Suppressor macrophage treated with lipopolysaccharide for 4 hours (primary cell): Measurements from ENCODE around the gene ST6GALNAC6.

ENCODE experiments used
- DNase-seq: peaks from one replicate; pipeline ENCODE4 v3.0.0-alpha.2; 2020

The ST6GALNAC6 gene

DNA sequence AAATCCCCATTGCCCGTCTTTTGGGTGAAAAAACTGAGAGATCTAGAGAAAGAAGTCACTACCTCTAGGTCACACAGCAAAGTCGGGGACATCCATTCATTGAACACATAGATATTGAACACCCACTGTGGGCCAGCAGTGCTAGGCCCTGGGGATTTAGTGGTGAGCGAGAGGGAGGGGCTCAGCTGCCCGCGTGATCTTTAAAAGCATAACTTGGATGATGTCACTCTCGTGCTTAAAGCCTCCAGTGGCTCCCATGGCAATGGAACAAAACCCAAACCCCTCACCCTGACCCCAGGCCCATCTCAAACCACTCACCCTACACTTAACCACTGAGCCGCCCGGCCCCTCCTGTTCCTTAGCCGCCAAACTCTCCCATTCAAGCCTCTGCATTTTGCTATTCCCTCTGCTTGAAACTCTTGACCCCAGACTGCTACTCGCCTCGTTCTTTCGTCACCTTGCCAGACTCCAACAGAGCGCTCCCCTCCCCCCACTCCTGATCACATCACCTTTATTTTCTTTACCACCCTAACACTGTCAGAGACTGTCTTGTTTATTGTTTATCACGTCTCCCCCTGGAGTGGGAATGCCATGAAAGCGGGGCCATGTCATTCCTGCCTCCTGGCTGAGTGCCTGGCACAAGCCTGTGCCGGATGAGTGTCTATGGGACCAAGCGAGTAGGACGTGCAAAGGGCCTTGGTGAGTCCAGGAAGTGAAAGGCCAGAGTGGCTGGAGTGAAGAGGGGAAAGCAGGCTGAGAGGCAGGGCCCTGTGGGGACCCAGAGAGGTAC lies 31.9 kb upstream of the ST6GALNAC6 start:
- DNase-seq = peak; percentile 28

DNA sequence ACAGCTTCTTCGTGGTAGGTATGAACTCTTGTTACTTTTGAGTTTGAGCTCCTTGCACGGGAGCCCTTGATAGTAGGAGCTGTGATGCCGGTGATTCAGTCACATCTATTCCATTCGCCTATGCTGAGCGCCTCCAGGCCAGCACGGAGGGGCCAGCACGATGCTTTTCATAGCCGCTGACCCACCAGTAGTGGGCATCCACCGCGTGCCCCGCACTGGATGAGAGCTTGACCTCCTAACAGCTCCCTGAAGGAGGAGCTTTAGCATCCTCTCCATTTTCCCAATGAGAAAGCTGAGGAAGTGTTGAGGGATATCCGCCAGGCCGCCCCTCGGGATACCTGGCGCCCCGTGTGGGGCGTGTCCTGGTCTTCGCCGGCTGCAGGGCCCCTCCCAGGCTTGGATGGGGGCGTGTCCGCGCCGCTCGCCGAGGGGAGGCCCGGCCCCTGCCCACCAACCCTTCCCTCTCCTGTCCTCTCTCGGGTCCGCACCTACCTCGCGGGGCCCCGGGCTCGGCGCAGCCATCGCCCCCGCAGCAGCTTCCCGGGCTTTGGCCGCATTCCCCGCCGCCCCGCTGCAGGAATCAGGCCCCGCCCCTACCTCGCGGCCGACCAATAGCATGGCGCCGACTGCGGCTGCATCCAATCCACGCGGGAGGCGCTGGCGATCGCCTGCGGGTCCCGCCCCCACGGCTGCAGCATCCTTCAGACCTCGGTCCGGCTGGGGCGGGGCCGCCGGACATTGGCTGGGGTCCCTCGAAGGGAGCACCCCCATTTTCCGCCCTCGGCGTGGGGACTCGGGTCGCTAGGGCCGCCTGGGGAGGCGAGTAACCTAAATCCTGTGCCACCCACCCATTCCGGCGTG lies 31.1 kb upstream of the ST6GALNAC6 start, which contains the start of gene PIP5KL1:
PIP5KL1 (minus strand) TSS at position 547 of the 861 bp plus-strand sequence; CDS start at position 522, 25 bp downstream.
- DNase-seq = peak; percentile 77

DNA sequence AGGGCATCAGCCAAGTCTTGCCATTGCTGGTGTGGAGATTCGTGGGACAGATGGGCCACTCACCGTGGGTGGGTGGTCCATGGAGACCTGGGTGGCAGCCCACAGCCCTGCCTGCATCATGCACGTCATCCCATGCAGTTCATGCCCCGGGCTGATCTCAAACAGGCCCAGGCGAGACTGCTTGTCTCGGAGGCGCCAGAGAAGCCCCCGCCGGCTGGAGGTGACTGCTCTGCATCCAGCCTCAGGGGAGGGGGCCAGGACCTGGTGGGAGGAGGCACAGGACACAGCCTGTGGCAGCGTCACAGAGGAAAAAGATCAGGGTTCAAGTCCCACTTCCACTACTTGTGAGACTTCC lies 30.2 kb upstream of the ST6GALNAC6 start:
- no peak for DNase-seq

DNA sequence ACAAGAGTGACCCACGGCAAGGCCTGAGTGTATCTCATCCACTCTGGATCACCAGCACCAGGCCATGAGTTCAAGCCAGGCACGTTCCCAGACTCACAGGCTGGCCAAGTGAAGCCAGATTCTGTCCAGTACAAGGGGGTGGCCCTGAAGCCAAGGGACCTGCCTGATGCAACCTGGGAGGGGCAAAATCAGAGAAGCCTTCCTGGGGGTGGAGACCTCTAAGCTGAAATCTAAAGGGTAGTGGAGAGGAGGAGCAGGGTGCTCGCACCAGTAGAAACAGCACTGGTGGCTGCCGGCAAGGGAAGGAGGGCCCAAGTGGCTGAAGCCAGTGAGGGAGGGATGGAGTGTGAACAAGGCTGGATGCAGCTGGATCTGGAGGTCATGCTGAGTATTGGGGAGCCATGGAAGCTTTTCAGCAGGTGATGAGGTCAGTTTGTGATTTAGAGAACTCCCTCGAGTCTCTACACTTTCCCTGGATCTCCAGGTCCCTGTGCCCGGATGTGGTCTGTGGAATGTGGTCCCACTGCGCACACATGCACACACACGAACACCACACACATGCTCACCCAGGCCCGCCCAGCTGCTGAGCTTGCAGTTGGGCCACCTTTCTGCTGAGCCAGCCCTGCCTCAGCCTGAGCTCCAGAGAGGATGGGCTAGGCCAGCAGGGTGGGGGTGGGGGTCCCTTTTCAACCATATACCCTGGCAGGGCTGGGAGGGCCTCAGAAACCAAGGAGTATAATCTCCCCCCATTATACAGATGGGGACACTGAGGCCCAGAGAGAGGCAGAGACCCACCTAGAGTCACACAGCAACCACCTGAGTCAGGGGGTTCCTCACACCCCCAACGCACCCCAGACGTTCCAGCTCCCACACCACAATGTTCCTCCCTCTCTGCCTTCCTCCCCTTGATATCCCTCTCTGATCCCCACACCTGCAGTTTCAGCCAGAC lies 29.5 kb upstream of the ST6GALNAC6 start:
- DNase-seq = no peak

DNA sequence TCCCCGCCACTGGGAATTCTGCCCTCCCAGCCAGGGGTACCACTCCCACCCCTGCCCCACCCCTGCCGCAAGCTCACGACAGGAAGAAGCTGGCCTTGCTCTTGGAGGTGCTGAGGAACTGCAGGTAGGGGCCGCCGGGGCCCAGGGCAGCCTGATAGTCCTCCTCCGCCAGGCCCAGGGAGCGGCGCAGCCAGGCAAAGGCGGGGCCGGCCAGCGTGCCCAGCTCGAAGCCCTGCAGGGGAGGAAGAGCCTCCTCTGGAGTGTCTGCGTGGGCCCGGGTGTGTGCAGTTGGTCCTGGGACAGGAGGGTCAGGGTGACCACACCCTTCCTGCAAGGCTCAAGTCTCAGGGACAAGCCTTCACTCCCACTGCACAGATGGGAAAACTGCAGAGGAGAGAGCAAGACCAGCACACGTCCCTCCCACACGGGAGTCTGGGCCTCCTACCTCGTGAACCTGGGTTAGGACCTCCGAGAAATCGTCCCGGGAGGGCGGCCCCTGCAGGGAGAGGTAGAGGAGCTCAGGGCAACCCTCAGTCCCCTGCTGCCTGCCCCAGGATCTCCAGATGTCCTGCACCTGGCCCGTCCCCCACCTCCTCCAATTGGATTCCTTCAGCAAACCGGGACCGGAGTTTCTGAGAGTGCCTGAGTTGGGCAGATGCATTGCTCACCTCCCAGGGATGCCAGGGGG lies 28.7 kb upstream of the ST6GALNAC6 start:
- no peak for DNase-seq

DNA sequence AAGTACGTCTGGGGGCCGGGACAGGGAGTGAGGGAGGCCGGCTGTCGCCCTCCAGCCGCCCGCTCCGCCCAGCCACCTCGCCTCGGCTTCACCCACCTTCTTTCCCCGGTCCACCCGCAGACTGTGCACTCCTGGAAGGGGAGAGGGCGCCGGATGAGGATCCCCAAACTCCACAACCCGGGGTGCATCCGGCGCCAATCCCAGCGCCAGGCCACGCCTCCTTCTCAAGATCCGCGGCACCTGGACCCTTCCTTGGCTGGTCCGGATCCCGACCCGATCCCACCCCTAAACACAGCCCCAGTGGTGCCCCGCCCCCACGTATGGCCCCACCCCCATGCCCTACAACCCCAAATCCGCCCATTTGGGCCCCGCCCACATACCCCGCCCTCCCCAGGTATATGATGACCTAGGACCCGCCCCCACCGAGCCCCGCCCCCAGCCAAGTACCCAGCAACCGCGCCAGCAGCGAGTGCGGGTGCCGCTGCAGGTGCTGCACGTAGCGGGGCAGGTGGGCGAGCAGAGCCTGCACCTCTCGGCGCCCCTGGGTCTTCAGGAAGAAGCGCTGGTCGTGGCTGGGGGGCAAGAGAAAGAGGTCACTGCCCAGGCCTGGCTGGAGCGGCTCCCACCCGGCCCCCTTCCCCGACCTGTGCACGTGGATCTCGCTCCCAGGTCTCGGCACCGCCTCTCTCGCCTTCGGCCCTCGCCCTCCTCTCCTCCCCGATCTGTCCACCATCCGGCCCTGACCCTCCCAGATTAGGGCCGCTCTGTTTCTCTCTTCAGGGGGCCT lies 28.0 kb upstream of the ST6GALNAC6 start:
- no peak for DNase-seq

DNA sequence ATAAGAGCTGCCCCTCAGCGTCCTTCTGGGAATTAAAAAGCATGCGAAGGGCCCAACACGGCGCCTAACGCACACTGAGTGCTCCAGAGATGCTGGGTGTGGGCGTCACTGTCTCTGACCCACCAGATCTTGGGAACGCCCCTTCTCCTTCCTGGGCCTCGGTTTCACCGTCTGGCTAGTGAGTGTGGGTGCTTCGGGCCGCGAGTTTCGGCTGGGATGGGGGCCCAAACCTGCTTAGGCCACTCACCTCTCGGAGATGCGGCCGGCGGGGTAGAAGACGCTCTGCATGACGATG lies 27.4 kb upstream of the ST6GALNAC6 start:
- no peak for DNase-seq

DNA sequence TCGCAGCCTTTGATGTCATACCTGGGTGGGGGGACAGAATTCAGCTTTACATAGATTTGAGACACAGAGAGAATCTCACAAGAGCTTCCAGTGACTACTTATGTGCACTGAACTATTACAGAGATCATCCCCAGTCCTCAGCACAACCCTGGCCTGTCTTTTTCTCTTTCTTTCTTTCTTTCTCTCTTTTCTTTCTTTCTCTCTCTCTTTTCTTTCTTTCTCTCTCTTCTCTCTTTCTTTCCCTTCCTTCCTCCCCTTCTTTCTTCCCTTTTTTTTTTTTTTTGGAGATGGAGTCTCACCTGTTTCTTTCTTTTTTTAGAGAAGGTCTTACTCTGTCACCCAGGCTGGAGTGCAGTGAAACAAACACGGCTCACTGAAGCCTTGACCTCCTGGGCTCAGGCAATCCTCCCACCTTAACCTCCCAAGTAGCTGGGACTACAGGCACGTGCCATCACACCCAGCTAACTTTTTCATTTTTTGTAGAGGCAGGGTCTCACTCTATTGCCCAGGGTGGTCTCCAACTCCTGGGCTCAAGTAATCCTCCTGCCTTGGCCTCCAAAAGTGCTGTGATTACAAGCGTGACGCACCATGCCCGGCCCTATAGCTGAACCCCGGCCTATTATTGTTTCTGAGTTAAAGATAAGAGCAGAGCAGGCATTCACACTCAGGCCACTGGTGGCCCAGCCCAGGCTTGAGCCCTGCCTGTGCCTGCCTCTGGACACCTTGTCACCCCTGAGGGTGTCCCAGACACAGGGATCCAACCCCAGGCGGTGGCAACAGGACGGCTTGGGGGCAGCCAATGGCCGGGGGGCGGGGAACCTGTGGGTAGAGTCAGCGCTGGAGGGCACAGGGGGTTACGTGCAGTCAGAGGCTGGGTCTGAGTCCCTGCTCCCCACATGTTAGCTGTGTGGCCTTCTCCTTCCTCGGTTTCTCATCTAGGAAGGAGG lies 26.8 kb upstream of the ST6GALNAC6 start:
- no peak for DNase-seq

DNA sequence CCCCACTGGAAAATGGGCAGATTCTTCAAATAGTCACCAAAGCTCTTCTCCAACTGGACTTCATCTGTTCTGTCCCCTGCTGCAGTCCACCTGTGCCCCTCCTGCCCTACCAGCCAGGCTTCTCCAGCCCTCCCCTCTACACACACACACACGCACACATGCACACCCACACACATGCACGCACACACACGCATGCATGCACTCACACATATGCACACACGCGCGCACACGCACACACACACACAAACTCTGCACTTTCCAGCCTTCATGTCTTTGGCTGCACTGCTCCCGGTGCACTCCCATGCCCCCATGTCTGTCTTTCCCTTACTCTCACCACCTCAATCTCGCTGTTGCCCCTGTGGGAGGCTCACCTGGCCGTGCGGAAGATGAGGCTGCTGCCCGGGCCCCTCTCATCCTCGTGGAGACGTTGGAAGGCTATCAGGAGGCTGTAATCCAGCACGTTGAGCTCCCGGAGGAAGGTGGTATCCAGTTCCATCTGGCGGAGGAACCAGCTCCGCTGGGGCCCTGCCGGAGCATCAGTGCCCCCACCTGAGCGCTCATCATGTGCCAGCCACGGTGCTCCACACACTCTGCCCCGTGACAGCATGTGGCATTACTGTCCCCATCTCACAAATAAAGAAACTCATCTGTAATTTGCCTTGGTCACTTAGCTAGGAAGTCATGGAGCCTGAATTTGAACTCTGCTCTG lies 25.5 kb upstream of the ST6GALNAC6 start:
- DNase-seq = no peak

DNA sequence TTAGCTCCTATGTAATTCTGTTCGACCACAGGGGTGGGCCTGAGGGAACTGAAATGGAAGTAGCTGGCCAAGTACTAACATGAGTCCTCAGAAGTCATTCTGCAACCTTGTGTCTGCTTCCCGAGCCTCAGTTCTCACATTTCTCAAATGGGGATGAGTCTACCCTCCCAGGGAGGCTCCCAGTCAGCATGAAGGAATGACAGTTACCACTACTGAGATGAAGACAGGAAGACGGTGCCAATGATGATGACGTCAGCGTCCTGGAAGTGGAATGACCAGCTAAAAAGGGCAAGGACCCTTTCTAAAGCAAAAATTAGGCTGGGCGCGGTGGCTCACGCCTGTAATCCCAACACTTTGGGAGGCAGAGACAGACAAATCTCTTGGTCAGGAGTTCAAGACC lies 24.4 kb upstream of the ST6GALNAC6 start:
- no peak for DNase-seq

DNA sequence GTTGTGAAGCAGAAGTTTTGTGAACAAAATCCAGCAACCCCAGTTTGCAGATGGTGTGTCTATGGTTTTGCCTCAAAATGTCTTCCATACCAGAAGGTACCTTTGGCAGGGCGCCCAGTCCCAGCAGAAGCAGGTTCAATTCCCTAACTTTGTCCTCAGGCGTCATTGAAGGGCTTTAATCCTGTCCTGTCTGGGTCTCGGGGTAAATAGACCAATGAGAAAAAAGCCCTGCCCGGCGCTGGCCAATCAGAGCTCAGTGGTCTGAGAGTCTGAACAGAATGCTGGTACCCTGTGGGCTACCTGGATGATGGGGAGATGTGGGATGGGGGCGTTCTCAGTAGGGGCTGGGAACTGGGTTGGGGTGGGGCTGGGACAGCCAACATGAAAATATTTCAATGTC lies 23.6 kb upstream of the ST6GALNAC6 start:
- no peak for DNase-seq

DNA sequence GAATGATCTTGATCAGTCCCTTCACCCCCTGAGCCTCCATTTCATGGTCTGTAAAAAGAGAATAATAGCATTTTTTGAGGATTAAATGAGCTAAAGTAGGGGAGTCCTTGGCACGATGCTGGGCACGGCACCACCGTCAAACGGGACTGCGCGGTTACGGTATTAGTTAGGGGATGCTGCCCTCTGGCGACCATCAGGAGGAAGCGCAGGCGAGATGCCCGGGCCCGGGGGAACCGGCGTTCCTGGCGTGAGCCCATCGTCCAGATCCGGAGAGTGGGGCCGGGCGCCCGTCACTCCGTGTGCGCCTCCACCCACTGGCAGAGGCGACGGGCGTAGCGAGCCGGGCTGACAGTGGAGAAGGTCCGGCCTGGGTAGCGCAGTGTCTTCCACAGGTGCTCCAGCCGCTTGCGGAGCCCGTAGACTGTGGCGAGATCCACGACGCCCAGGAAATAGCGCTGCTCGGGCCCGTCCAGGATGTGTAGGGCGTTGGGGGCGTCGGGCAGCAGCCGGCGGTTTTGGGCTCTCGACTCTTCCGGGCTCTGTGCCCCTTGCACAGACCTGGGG lies 22.2 kb upstream of the ST6GALNAC6 start:
- DNase-seq = peak; percentile 69

DNA sequence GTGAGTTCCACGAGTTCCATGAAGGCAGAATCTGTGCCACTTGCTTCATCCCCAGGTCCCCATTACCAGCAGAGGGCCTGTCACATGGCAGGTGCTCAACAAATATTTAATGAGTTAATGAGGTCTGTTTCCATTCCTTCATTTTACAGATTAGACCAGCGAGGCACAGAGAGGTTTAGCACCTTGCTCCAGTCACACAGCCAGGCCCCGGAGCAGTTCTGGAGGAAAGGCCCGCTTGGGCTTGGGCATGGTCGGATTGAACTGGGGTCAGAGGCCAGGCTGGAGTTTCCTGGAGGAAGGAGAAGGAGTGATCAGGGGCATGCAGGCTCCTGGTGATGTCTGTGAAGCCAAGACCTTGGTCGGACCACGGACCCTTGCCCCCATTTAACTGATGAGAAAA lies 21.4 kb upstream of the ST6GALNAC6 start:
- no peak for DNase-seq

DNA sequence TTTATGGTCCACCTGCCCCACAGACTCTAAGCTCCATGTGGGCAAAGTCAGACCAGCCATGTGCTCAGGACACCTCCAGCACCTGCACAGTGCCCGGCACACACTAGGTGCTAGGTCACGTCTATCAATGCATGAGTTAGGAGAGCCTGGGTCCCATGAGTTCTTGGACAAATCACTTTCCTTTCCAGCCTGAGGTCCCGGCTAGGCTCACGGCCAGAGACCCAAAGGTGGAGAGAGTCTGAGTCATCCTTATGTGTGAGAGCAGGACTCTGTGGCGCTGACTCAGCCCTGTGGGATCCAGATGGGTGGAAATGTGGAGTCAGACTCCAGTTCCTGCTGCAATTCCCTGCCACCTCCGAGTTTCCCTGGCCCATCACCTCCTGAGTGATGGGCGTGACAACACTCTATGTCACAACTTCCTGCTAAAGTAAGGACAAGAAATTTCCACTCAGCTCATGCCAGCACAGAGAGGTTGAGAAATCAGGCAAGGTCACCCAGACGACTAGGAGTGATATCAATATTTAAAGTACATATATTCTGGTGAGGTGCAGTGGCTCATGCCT lies 19.9 kb upstream of the ST6GALNAC6 start:
- DNase-seq = peak; percentile 94

DNA sequence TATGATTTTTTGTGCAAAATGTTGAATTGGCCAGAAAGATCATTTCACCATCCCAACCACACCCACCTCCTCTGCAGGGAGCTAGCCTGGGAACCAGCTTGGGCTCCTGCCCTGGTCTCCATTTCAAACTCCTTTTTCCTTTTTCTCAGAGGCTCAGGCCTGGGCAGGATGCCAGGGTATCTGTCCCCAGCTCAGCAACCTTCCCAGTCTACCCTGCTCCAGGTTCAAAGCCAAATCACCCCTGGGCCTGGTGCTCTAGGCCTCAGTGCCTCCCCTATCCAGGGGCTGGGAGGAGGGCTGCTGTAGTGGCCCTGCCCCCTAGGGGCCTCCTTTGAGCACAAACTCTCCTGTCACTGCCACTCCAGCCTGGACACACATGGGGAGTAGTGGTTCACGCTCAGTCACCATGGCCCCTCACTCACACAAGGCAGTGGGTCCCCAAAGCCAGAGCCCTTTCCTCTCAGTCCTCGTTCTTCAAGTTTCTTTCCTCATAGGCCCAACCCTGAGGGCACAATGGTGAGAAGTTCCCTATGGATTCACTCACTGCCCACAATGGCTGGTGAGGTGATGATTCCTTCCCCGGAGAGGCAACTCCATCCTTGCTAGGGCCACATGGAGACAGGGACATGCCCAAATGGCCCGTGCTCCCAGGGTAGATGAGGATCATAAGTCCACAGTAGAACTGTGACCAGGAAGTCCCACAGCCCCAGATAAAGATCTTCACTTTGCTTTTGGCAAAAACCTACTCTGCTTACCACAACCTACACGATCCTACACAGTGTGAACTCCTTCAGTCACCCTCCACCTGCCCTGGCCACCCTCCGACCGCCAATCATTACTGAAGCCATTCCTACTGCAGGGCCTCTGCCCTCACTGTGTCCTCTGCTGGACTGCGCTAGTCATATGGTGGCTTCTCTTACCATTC lies 19.0 kb upstream of the ST6GALNAC6 start:
- DNase-seq = no peak

DNA sequence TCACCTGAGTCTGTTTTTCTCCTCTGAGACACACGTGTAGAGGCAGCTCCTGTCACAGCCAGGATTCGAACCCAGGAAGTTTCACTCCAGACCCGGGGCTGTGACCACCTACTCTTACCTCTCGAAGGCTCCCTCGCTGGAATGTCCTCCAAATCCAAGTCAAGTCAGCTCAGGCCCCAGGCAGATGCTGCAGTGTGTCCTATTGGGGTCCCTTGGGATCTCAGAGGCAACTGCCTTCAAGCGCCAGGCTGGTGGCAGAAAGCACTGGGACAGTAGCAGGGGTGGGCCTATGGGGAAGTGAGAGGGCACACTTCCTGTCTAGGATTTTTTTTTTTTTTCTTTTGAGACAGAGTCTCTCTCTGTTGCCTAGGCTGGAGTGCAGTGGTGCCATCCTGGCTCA lies 18.2 kb upstream of the ST6GALNAC6 start:
- peak; percentile 56 for DNase-seq

DNA sequence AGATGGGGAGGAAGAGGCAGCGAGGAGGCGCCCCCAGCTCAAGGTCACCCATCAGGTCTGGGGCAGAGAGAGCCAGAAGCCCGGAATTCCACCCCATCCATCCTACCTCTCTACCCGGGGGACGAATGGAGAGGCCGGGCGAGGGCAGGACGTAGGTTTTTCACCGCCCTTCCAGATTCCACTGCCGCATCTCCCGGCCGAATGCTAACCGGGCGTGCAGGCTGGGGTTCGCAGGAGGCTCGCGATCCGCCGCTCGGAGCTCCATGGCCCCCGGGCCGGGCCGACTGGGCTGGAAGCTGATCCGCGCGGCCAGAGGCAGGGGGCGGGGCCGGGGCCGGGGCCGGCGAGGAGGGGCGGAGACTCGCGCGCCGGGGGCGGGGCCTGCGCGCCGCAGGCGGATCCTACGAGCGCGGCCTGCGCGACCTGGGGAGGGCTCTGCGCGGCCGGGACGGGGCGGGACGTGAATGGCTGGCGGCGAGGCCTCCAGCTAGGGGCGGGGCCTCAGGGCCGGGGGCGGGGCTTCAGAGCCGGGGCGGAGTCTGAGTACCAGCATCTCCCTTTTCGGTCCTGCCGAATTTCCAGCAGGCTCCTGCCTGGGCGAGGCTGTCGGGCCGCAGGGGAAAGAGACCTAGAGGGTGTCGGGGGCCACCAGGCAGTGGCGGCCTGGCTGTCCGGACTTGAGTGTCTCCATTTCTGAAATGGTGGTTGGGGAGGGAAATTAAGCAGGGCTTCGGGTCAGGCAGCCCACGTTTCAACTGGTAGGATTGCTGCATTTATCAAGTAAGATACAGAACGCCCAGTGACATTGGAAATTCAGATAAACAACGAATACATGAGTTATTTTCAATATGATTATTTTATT lies 17.5 kb upstream of the ST6GALNAC6 start, which contains the start of gene ST6GALNAC4:
ST6GALNAC4 (minus strand) TSS at position 322 of the 862 bp plus-strand sequence. CDS start 622 bp downstream, outside the sequence.
- peak; percentile 98 for DNase-seq
